HG03159 (cell line): ENCODE data around the gene SLC4A5.

Source experiments
- ATAC-seq: cut with Tn5 transposase; IDR thresholded peaks from one replicate; pipeline ENCODE4 v1.9.1; 2021; ENCODE audit warnings: mild to moderate bottlenecking, moderate library complexity; ENCODE audit not compliant: unreplicated experiment

Gene SLC4A5

GRCh38 chr2:74275228-74275627 lies 68.0 kb downstream of the SLC4A5 start:
- ATAC-seq: no peak

GRCh38 chr2:74269667-74270066 lies 73.5 kb downstream of the SLC4A5 start:
- no peak for ATAC-seq

- no peak for ATAC-seq
Observed at GRCh38 chr2:74267068-74267467, 76.1 kb downstream of the SLC4A5 start.

GRCh38 chr2:74264281-74264680 lies 78.9 kb downstream of the SLC4A5 start:
- ATAC-seq: no peak

- ATAC-seq: no peak
Observed at GRCh38 chr2:74262681-74263080, 80.5 kb downstream of the SLC4A5 start.

GRCh38 chr2:74261204-74261864 lies 81.9 kb downstream of the SLC4A5 start:
- ATAC-seq: no peak

- no peak for ATAC-seq
Observed at GRCh38 chr2:74260495-74260894, 82.7 kb downstream of the SLC4A5 start.

- no peak for ATAC-seq
Observed at GRCh38 chr2:74259733-74260132, 83.5 kb downstream of the SLC4A5 start.

GRCh38 chr2:74259191-74259590 lies 84.0 kb downstream of the SLC4A5 start:
- ATAC-seq: no peak

GRCh38 chr2:74255660-74256213 lies 87.5 kb downstream of the SLC4A5 start:
- ATAC-seq: no peak

GRCh38 chr2:74253971-74254310 lies 89.3 kb downstream of the SLC4A5 start:
- no peak for ATAC-seq

- ATAC-seq: no peak
Observed at GRCh38 chr2:74253306-74253970, 89.8 kb downstream of the SLC4A5 start.

- no peak for ATAC-seq
Observed at GRCh38 chr2:74252862-74253261, 90.4 kb downstream of the SLC4A5 start.

- no peak for ATAC-seq
Observed at GRCh38 chr2:74252036-74252435, 91.2 kb downstream of the SLC4A5 start.

- no peak for ATAC-seq
Observed at GRCh38 chr2:74250189-74250631, 93.0 kb downstream of the SLC4A5 start.

GRCh38 chr2:74249406-74250122 lies 93.7 kb downstream of the SLC4A5 start:
- ATAC-seq: no peak

GRCh38 chr2:74246496-74247195 lies 96.6 kb downstream of the SLC4A5 start:
- ATAC-seq: no peak

GRCh38 chr2:74244286-74244685 lies 98.9 kb downstream of the SLC4A5 start:
- ATAC-seq: no peak

GRCh38 chr2:74242354-74243071 lies 100.7 kb downstream of the SLC4A5 start:
- ATAC-seq: no peak

GRCh38 chr2:74239346-74239745 lies 103.9 kb downstream of the SLC4A5 start:
- no peak for ATAC-seq

GRCh38 chr2:74238879-74239278 lies 104.3 kb downstream of the SLC4A5 start:
- no peak for ATAC-seq
